AG10803 (cell line): ENCODE measurements around the gene GNAT3.

Source experiments
- DNase-seq: peaks from one replicate; pipeline ENCODE4 v3.0.0; 2010; ENCODE audit warnings: low read depth
- H3K4me3 ChIP-seq: 2 replicates; pipeline ENCODE4 v1.5.1; 2011; ENCODE audit warnings: mild to moderate bottlenecking, low read length, control low read depth
- TF ChIP-seq, protein P1 (sequence below): conservative IDR thresholded peaks from 2 replicates; pipeline ENCODE4 v1.5.1; 2011; ENCODE audit warnings: mild to moderate bottlenecking, low read length, control low read depth, inconsistent platforms

GNAT3 gene

DNA sequence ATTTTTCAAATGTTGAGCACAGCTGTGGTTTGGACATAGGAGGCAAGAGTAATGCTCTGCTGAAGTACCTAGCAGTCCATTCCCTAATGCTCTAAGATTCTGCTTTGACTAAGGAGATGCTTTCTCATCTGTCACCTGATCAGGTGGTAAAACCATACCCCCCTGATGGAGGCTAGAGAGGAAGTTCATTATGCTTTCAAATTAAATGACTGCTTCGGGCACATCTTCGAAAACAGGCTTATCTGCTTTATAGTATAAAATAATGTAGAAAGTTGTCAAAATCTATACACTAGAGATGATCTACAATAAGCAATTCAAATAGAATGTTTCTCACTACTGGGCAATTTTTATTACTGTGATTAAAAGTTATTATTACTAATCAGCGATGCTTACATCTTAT lies at the start of gene GNAT3:
GNAT3 (minus strand) TSS at position 101 of the 400 bp plus-strand sequence. CDS start 138 bp downstream, outside the sequence.
- H3K4me3 ChIP-seq, result no peak within 1 kb of the TSS
- TF ChIP-seq, protein P1, sequence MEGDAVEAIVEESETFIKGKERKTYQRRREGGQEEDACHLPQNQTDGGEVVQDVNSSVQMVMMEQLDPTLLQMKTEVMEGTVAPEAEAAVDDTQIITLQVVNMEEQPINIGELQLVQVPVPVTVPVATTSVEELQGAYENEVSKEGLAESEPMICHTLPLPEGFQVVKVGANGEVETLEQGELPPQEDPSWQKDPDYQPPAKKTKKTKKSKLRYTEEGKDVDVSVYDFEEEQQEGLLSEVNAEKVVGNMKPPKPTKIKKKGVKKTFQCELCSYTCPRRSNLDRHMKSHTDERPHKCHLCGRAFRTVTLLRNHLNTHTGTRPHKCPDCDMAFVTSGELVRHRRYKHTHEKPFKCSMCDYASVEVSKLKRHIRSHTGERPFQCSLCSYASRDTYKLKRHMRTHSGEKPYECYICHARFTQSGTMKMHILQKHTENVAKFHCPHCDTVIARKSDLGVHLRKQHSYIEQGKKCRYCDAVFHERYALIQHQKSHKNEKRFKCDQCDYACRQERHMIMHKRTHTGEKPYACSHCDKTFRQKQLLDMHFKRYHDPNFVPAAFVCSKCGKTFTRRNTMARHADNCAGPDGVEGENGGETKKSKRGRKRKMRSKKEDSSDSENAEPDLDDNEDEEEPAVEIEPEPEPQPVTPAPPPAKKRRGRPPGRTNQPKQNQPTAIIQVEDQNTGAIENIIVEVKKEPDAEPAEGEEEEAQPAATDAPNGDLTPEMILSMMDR, result no peak
- DNase-seq, result no peak

GRCh38 chr7:80558116-80558515 lies 46.3 kb upstream of the GNAT3 start:
- TF ChIP-seq, protein P1, result no peak
- no peak for DNase-seq
- no peak overlapping the region for H3K4me3 ChIP-seq

GRCh38 chr7:80552031-80552694 lies 40.3 kb upstream of the GNAT3 start:
- TF ChIP-seq, protein P1, result no peak
- DNase-seq, result peak; percentile 33
- no peak overlapping the region for H3K4me3 ChIP-seq

DNA sequence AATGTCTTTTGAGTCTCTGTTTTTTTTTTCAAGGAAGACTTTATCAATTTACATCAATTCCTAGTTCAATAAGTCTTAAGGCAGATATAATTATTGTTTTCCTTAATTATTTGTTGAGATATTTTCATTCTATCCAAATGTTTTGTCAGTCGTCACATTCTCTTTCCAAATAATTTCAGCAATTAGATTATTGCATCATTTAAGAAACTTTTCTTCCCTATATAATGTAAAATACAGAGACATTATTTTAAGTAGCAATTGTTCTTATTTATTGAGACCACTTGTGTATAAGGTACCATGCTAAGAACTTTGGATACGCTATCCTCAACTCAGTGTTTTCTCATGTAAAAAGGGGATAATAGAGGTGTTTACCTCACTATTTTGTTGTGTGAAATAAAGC lies 38.1 kb upstream of the GNAT3 start:
- no peak for DNase-seq
- TF ChIP-seq, protein P1, result no peak
- H3K4me3 ChIP-seq, result no peak overlapping the region

- TF ChIP-seq, protein P1, result no peak
- H3K4me3 ChIP-seq, result no peak overlapping the region
- DNase-seq, result peak; percentile 7
These were observed 37.1 kb upstream of the GNAT3 start for GRCh38 chr7:80548840-80549530.

DNA sequence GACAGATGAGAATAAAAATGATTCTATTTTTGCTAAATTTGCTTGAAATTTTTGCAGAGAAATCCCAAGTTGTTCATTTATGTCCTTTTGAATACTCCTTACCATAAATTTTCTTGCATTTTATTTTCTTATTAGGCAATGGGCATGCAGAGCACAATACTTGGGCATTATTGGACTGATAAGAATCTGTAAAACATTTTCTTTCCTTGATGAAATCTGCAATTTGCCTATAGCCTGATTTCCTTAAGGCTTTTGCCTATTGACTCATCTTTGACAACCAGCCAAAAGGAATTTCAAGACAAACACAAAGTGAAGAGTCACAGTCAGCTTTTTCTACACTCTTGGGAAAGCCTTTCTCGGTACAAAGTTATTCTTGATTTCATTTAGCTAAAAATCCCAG lies 30.5 kb upstream of the GNAT3 start:
- DNase-seq, result peak; percentile 92
- no peak overlapping the region for H3K4me3 ChIP-seq
- TF ChIP-seq, protein P1, result no peak

DNA sequence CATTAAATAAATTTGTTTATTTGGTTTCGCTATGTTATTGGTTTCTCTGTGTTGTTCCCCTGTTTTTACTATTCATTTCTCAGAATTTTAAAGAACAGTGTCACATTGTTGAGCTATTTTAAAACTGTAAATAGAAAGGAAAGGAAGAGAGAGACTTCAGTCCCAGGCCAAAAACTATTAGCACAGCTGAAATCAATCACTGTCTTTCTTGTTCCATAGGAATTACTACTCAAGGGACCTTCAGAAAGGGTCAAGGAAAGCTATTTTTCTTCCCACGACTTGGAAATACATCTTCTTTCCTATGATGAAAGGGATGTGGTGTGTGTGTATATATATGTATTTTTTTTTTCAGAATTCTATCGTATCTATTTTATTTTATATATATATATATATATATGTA lies 29.0 kb upstream of the GNAT3 start:
- no peak overlapping the region for H3K4me3 ChIP-seq
- TF ChIP-seq, protein P1, result no peak

More for the DNA sequence above, 29.0 kb upstream of the GNAT3 start:
- no peak for DNase-seq
